Osteoblast (primary cell): Measurements from ENCODE around the gene EAF1. TPM values are rescaled to one million over a fixed set of nuclear protein-coding genes. Genes with fewer than 3 reads are reported as not detected.
A peak's percentile ranks its signal among the peaks of the same experiment; 100 is the strongest.

ENCODE experiments used
- DNase-seq: peaks from one replicate; pipeline ENCODE4 v3.0.0; 2011; ENCODE audit warnings: low spot score, mixed read lengths; ENCODE audit not compliant: insufficient read length; ENCODE audit errors: missing footprints
- H2AFZ ChIP-seq: 2 replicates; pipeline ENCODE4 v1.6.0; 2011; ENCODE audit warnings: mild to moderate bottlenecking, low read length
- H3K27ac ChIP-seq: 2 replicates; pipeline ENCODE4 v1.5.1; 2011; ENCODE audit warnings: mild to moderate bottlenecking, low read depth, low read length, moderate library complexity
- H3K27me3 ChIP-seq: 2 replicates; pipeline ENCODE4 v1.6.0; 2012; ENCODE audit warnings: mild to moderate bottlenecking, control low read depth, inconsistent platforms, low read length, moderate library complexity; ENCODE audit not compliant: insufficient read depth
- H3K36me3 ChIP-seq: 2 replicates; pipeline ENCODE4 v1.5.1; 2011; ENCODE audit warnings: mild to moderate bottlenecking, low read length, control low read depth, moderate library complexity; ENCODE audit not compliant: insufficient read depth
- H3K4me1 ChIP-seq: 2 replicates; pipeline ENCODE4 v1.5.1; 2011; ENCODE audit warnings: mild to moderate bottlenecking, low read length, control low read depth, moderate library complexity; ENCODE audit not compliant: insufficient read depth
- H3K4me2 ChIP-seq: 2 replicates; pipeline ENCODE4 v1.6.0; 2011; ENCODE audit warnings: mild to moderate bottlenecking, low read length; ENCODE audit not compliant: insufficient read depth
- H3K4me3 ChIP-seq: fragments of 200-600 bp; sonication (generic); 3 replicates; pipeline ENCODE4 v1.5.1; 2012; ENCODE audit warnings: mild to moderate bottlenecking, low read length, inconsistent platforms; ENCODE audit not compliant: insufficient read depth
- H3K79me2 ChIP-seq: 2 replicates; pipeline ENCODE4 v1.6.0; 2012; ENCODE audit warnings: mild to moderate bottlenecking, low read length, control low read depth, inconsistent platforms; ENCODE audit not compliant: insufficient read depth
- H3K9me3 ChIP-seq: 2 replicates; pipeline ENCODE4 v1.5.1; 2011; ENCODE audit warnings: low read depth, low read length, control low read depth
- H4K20me1 ChIP-seq: 2 replicates; pipeline ENCODE4 v1.6.0; 2012; ENCODE audit warnings: mild to moderate bottlenecking, low read length, control low read depth; ENCODE audit not compliant: insufficient read depth
- CTCF ChIP-seq: IDR thresholded peaks from 2 replicates; pipeline ENCODE4 v1.5.1; 2011; ENCODE audit warnings: mild to moderate bottlenecking, low read depth, low read length, moderate library complexity; ENCODE audit errors: extremely low read depth
- total RNA-seq: library from RNA; depleted of rRNA; stranded (reverse); fragments of >200 nt; gene quantifications from 2 replicates; pipeline ENCODE4 v1.2.3, GENCODE V29; 2012

Gene EAF1
- total RNA-seq, 1 donor = 29.0 TPM

GRCh38 chr3:15401936-15402335 is 25.5 kb upstream of the EAF1 start:
- Histone ChIP-seq H3K36me3 (no peaks in the 10 kb centered on the region), H4K20me1 (no peaks in the 10 kb centered on the region), H2AFZ (peak overlapping the region; percentile 68)

GRCh38 chr3:15403495-15403894 is 23.9 kb upstream of the EAF1 start:
- H3K9me3 ChIP-seq = no peaks in the 10 kb centered on the region
- no peak for DNase-seq
- H3K4me1 ChIP-seq = no peaks in the 10 kb centered on the region
- H3K36me3 ChIP-seq = no peaks in the 10 kb centered on the region
- no peak overlapping the region for H2AFZ ChIP-seq
- no peaks in the 10 kb centered on the region for H3K79me2 ChIP-seq
- no peaks in the 10 kb centered on the region for H4K20me1 ChIP-seq
- H3K4me2 ChIP-seq = no peak overlapping the region
- H3K4me3 ChIP-seq = no peak overlapping the region
- H3K27me3 ChIP-seq = no peaks in the 10 kb centered on the region
- H3K27ac ChIP-seq = no peak overlapping the region
- TF ChIP-seq CTCF = no peak

More at GRCh38 chr3:15401936-15402335, 25.5 kb upstream of the EAF1 start:
- Histone ChIP-seq H3K79me2 (no peaks in the 10 kb centered on the region), H3K9me3 (no peaks in the 10 kb centered on the region), H3K4me3 (peak overlapping the region; percentile 53), H3K4me1 (no peaks in the 10 kb centered on the region), H3K27ac (no peak overlapping the region), H3K27me3 (no peaks in the 10 kb centered on the region), H3K4me2 (peak overlapping the region; percentile 64)
- DNase-seq = no peak
- no peak for TF ChIP-seq CTCF

GRCh38 chr3:15403965-15404364 is 23.4 kb upstream of the EAF1 start:
- Histone ChIP-seq H3K36me3 (no peaks in the 10 kb centered on the region), H3K27me3 (no peaks in the 10 kb centered on the region), H3K9me3 (no peaks in the 10 kb centered on the region), H2AFZ (no peak overlapping the region), H4K20me1 (no peaks in the 10 kb centered on the region), H3K79me2 (no peaks in the 10 kb centered on the region), H3K27ac (no peak overlapping the region), H3K4me2 (no peak overlapping the region), H3K4me3 (no peak overlapping the region), H3K4me1 (no peaks in the 10 kb centered on the region)
- DNase-seq = no peak
- TF ChIP-seq CTCF = no peak

GRCh38 chr3:15404767-15405166 is 22.6 kb upstream of the EAF1 start:
- H3K9me3 ChIP-seq = no peaks in the 10 kb centered on the region
- H3K27ac ChIP-seq = no peak overlapping the region
- no peak overlapping the region for H3K4me2 ChIP-seq
- no peaks in the 10 kb centered on the region for H3K27me3 ChIP-seq
- DNase-seq = no peak
- H3K4me1 ChIP-seq = no peaks in the 10 kb centered on the region
- H3K4me3 ChIP-seq = no peak overlapping the region
- no peak overlapping the region for H2AFZ ChIP-seq
- peaks cover under 1% of the 10 kb centered on the region for H3K36me3 ChIP-seq
- H3K79me2 ChIP-seq = no peaks in the 10 kb centered on the region
- TF ChIP-seq CTCF = no peak
- H4K20me1 ChIP-seq = no peaks in the 10 kb centered on the region
